Panc1 (cell line): ENCODE data around the gene ZHX3.

ENCODE experiments used
- POLR2AphosphoS5 ChIP-seq: IDR thresholded peaks from 2 replicates; pipeline ENCODE4 v1.6.1; 2012; ENCODE audit warnings: mild to moderate bottlenecking, low read depth, low read length, moderate library complexity
- REST ChIP-seq, 2 experiments: IDR thresholded peaks; 2 replicates each; pipeline ENCODE4 v1.6.1; 2011 to 2012; ENCODE audit warnings: low read depth in 2 of 2, control low read depth in 1 of 2, low read length in 1 of 2, mild to moderate bottlenecking in 1 of 2, moderate library complexity in 1 of 2; ENCODE audit not compliant: insufficient read depth in 1 of 2
- SIN3A ChIP-seq: IDR thresholded peaks from 2 replicates; pipeline ENCODE4 v1.6.1; 2012; ENCODE audit warnings: low read depth, mild to moderate bottlenecking, low read length, moderate library complexity, borderline replicate concordance; ENCODE audit not compliant: insufficient read depth
- TCF7L2 ChIP-seq: IDR thresholded peaks from 2 replicates; pipeline ENCODE4 v1.6.1; 2011; ENCODE audit warnings: mild to moderate bottlenecking, low read depth, low read length, inconsistent platforms
- TF ChIP-seq, protein P1 (sequence below): fragments of 450-650 bp; IDR thresholded peaks from 2 replicates; pipeline ENCODE4 v1.5.1; 2017; ENCODE audit warnings: mild to moderate bottlenecking

DNA sequence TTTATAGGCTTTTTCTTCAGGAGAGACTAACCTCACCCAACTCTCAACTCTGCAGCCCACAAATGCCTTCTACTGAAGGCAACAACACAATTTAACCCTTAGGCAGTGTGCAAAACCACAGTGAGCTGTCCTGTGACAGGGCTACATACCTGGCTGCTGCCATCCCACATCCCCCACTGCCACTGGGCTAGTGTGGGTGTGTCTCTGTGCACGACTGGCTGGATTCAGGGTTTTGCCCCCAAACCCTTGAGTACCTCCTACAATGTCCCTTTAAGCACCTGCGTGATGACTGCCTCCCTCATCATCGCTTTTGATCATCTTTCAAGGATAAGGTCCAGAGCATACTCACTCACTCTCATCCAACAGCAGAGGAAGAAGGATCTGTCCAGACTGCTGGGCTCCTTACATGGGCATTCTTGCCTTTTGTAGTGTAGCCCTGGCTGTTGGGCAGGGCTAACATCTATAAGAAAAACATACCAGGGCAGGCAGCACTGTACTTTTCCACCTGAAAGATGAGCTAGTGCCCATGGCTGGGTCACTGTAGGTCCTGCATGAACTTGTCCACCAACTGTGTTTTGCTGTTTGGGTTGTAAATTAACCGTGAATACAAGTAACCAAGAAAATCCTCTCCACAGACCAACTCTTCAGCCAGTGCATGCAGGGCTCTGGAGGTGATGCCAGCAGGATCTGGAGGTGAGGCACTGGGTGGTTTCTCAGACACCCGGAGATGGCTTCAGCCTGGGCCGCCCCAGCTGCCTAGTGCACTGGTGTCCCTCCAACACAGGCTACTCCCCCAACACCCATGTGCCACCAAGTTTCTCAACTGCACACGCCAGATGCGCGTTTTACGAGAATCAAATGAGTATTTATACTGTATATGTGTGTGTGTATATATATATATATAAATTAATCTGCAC, 135.0 kb downstream of the ZHX3 start:
- TF ChIP-seq, protein P1, sequence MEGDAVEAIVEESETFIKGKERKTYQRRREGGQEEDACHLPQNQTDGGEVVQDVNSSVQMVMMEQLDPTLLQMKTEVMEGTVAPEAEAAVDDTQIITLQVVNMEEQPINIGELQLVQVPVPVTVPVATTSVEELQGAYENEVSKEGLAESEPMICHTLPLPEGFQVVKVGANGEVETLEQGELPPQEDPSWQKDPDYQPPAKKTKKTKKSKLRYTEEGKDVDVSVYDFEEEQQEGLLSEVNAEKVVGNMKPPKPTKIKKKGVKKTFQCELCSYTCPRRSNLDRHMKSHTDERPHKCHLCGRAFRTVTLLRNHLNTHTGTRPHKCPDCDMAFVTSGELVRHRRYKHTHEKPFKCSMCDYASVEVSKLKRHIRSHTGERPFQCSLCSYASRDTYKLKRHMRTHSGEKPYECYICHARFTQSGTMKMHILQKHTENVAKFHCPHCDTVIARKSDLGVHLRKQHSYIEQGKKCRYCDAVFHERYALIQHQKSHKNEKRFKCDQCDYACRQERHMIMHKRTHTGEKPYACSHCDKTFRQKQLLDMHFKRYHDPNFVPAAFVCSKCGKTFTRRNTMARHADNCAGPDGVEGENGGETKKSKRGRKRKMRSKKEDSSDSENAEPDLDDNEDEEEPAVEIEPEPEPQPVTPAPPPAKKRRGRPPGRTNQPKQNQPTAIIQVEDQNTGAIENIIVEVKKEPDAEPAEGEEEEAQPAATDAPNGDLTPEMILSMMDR, result no peak
- TF ChIP-seq REST (IDR thresholded peaks at IDR 0.05; ENCODE audit: insufficient read depth in 1 of 2, low read depth in 2 of 2, low read length in 1 of 2), result no peak
- peak; percentile 21; the same call in 1 of the 2 replicates for TF ChIP-seq POLR2AphosphoS5
- no peak for TF ChIP-seq SIN3A
- no peak for TF ChIP-seq TCF7L2
